ENCODE data around the gene EXPH5.
"Not testable (repeated sequence)": the region's sequence is repeated elsewhere in the genome, so short reads cannot be mapped to it uniquely, and the experiment has no call there.

GRCh38 chr11:108602818-108603217 lies 9.2 kb upstream of the EXPH5 start:
- TF ChIP-seq CTCF (IDR thresholded peaks at IDR 0.05); ZFX (IDR thresholded peaks at IDR 0.05; ENCODE audit: borderline replicate concordance): not testable (repeated sequence)

Data from 22Rv1 (cell line).